Measurements from ENCODE around the gene KBTBD4.
"Not testable (repeated sequence)": the region's sequence is repeated elsewhere in the genome, so short reads cannot be mapped to it uniquely, and the experiment has no call there.

The KBTBD4 gene

GRCh38 chr11:47558695-47559094 lies 20.1 kb downstream of the KBTBD4 start:
- no peaks in the 10 kb centered on the region for H3K36me3 Mint-ChIP-seq (ENCODE audit: low read depth)
- H3K27ac Mint-ChIP-seq: no peak overlapping the region

GRCh38 chr11:47557004-47557403 lies 21.8 kb downstream of the KBTBD4 start:
- H3K27ac Mint-ChIP-seq, H3K9me3 Mint-ChIP-seq: not testable (repeated sequence)
- H3K4me1 Mint-ChIP-seq (ENCODE audit: low read depth): peaks cover 14% of the 10 kb centered on the region

More at GRCh38 chr11:47558695-47559094, 20.1 kb downstream of the KBTBD4 start:
- H3K4me1 Mint-ChIP-seq (ENCODE audit: low read depth): peaks cover 5% of the 10 kb centered on the region
- no peaks in the 10 kb centered on the region for H3K9me3 Mint-ChIP-seq
- H3K27me3 Mint-ChIP-seq (ENCODE audit: low read depth): no peaks in the 10 kb centered on the region
- H3K4me3 Mint-ChIP-seq: no peak overlapping the region

GRCh38 chr11:47553406-47553743 lies 25.4 kb downstream of the KBTBD4 start:
- H3K36me3 Mint-ChIP-seq (ENCODE audit: low read depth): peaks cover 14% of the 10 kb centered on the region
- peak overlapping the region; percentile 57 for H3K27ac Mint-ChIP-seq
- peak overlapping the region; percentile 84 for H3K4me3 Mint-ChIP-seq
- no peaks in the 10 kb centered on the region for H3K27me3 Mint-ChIP-seq (ENCODE audit: low read depth)
- H3K9me3 Mint-ChIP-seq: no peaks in the 10 kb centered on the region
- peaks cover 35% of the 10 kb centered on the region for H3K4me1 Mint-ChIP-seq (ENCODE audit: low read depth)

More at GRCh38 chr11:47557004-47557403, 21.8 kb downstream of the KBTBD4 start:
- not testable (repeated sequence) for H3K36me3 Mint-ChIP-seq (ENCODE audit: low read depth); H3K27me3 Mint-ChIP-seq (ENCODE audit: low read depth); H3K4me3 Mint-ChIP-seq

- peak within 1 kb of the TSS; percentile 99 for H3K4me3 Mint-ChIP-seq
- peak within 1 kb of the TSS; percentile 96 for H3K27ac Mint-ChIP-seq
- H3K36me3 Mint-ChIP-seq (ENCODE audit: low read depth): peaks cover 17% of the 10 kb centered on the region
- H3K27me3 Mint-ChIP-seq (ENCODE audit: low read depth): no peaks in the 10 kb centered on the region
- H3K4me1 Mint-ChIP-seq (ENCODE audit: low read depth): peaks cover 37% of the 10 kb centered on the region
- no peaks in the 10 kb centered on the region for H3K9me3 Mint-ChIP-seq
These were observed 26.0 kb downstream of the KBTBD4 start, which contains the start of gene CELF1 for GRCh38 chr11:47552566-47553405. Gene CELF1, minus strand, starts transcription at chr11:47553132. Its CDS starts 53,609 bp downstream, at chr11:47499523.

GRCh38 chr11:47552056-47552565 lies 26.7 kb downstream of the KBTBD4 start:
- H3K4me1 Mint-ChIP-seq (ENCODE audit: low read depth): peaks cover 39% of the 10 kb centered on the region
- no peaks in the 10 kb centered on the region for H3K9me3 Mint-ChIP-seq
- peak overlapping the region; percentile 99 for H3K4me3 Mint-ChIP-seq
- H3K36me3 Mint-ChIP-seq (ENCODE audit: low read depth): peaks cover 18% of the 10 kb centered on the region
- no peaks in the 10 kb centered on the region for H3K27me3 Mint-ChIP-seq (ENCODE audit: low read depth)
- H3K27ac Mint-ChIP-seq: peak overlapping the region; percentile 96

GRCh38 chr11:47551086-47551485 lies 27.7 kb downstream of the KBTBD4 start:
- Mint-ChIP-seq H3K27me3 (ENCODE audit: low read depth) (no peaks in the 10 kb centered on the region), H3K27ac (peak overlapping the region; percentile 96), H3K4me3 (peak overlapping the region; percentile 99), H3K9me3 (no peaks in the 10 kb centered on the region), H3K36me3 (ENCODE audit: low read depth) (peaks cover 18% of the 10 kb centered on the region), H3K4me1 (ENCODE audit: low read depth) (peaks cover 41% of the 10 kb centered on the region)

GRCh38 chr11:47550288-47551047 lies 28.3 kb downstream of the KBTBD4 start:
- peak overlapping the region; percentile 31 for H3K27ac Mint-ChIP-seq
- H3K36me3 Mint-ChIP-seq (ENCODE audit: low read depth): peaks cover 18% of the 10 kb centered on the region
- no peaks in the 10 kb centered on the region for H3K27me3 Mint-ChIP-seq (ENCODE audit: low read depth)
- peak overlapping the region; percentile 67 for H3K4me3 Mint-ChIP-seq
- H3K4me1 Mint-ChIP-seq (ENCODE audit: low read depth): peaks cover 41% of the 10 kb centered on the region
- no peaks in the 10 kb centered on the region for H3K9me3 Mint-ChIP-seq

- not testable (repeated sequence) for H3K9me3 Mint-ChIP-seq, H3K27ac Mint-ChIP-seq, H3K4me3 Mint-ChIP-seq
These were observed 32.5 kb downstream of the KBTBD4 start for GRCh38 chr11:47546274-47546673.

GRCh38 chr11:47545298-47545697 lies 33.5 kb downstream of the KBTBD4 start:
- Mint-ChIP-seq H3K36me3 (ENCODE audit: low read depth) (peaks cover 17% of the 10 kb centered on the region), H3K27ac (no peak overlapping the region), H3K27me3 (ENCODE audit: low read depth) (no peaks in the 10 kb centered on the region), H3K4me1 (ENCODE audit: low read depth) (peaks cover 34% of the 10 kb centered on the region), H3K4me3 (no peak overlapping the region), H3K9me3 (no peaks in the 10 kb centered on the region)

More at GRCh38 chr11:47546274-47546673, 32.5 kb downstream of the KBTBD4 start:
- not testable (repeated sequence) for H3K27me3 Mint-ChIP-seq (ENCODE audit: low read depth)
- H3K4me1 Mint-ChIP-seq (ENCODE audit: low read depth): peaks cover 33% of the 10 kb centered on the region
- H3K36me3 Mint-ChIP-seq (ENCODE audit: low read depth): peaks cover 15% of the 10 kb centered on the region

GRCh38 chr11:47541070-47541469 lies 37.7 kb downstream of the KBTBD4 start:
- Mint-ChIP-seq H3K27ac (peak overlapping the region; percentile 44), H3K27me3 (ENCODE audit: low read depth) (no peaks in the 10 kb centered on the region), H3K36me3 (ENCODE audit: low read depth) (peaks cover 14% of the 10 kb centered on the region), H3K4me1 (ENCODE audit: low read depth) (peaks cover 34% of the 10 kb centered on the region), H3K4me3 (no peak overlapping the region), H3K9me3 (no peaks in the 10 kb centered on the region)

GRCh38 chr11:47539681-47540039 lies 39.1 kb downstream of the KBTBD4 start:
- Mint-ChIP-seq H3K27me3 (ENCODE audit: low read depth) (no peaks in the 10 kb centered on the region), H3K27ac (no peak overlapping the region), H3K36me3 (ENCODE audit: low read depth) (peaks cover 14% of the 10 kb centered on the region), H3K4me1 (ENCODE audit: low read depth) (peaks cover 35% of the 10 kb centered on the region), H3K4me3 (no peak overlapping the region), H3K9me3 (no peaks in the 10 kb centered on the region)

GRCh38 chr11:47538741-47539565 lies 39.8 kb downstream of the KBTBD4 start:
- peaks cover 11% of the 10 kb centered on the region for H3K36me3 Mint-ChIP-seq (ENCODE audit: low read depth)
- H3K27me3 Mint-ChIP-seq (ENCODE audit: low read depth): no peaks in the 10 kb centered on the region
- H3K27ac Mint-ChIP-seq: no peak overlapping the region
- peaks cover 29% of the 10 kb centered on the region for H3K4me1 Mint-ChIP-seq (ENCODE audit: low read depth)
- H3K4me3 Mint-ChIP-seq: no peak overlapping the region
- no peaks in the 10 kb centered on the region for H3K9me3 Mint-ChIP-seq

GRCh38 chr11:47536915-47537314 lies 41.9 kb downstream of the KBTBD4 start:
- peaks cover 30% of the 10 kb centered on the region for H3K4me1 Mint-ChIP-seq (ENCODE audit: low read depth)
- no peaks in the 10 kb centered on the region for H3K27me3 Mint-ChIP-seq (ENCODE audit: low read depth)
- H3K9me3 Mint-ChIP-seq: no peaks in the 10 kb centered on the region
- peaks cover 10% of the 10 kb centered on the region for H3K36me3 Mint-ChIP-seq (ENCODE audit: low read depth)
- H3K27ac Mint-ChIP-seq: no peak overlapping the region
- no peak overlapping the region for H3K4me3 Mint-ChIP-seq

- Mint-ChIP-seq H3K27ac (no peak overlapping the region), H3K4me3 (no peak overlapping the region), H3K4me1 (ENCODE audit: low read depth) (peaks cover 21% of the 10 kb centered on the region), H3K9me3 (no peaks in the 10 kb centered on the region), H3K36me3 (ENCODE audit: low read depth) (peaks cover 6% of the 10 kb centered on the region), H3K27me3 (ENCODE audit: low read depth) (no peaks in the 10 kb centered on the region)
These were observed 44.0 kb downstream of the KBTBD4 start for GRCh38 chr11:47534704-47535251.

Measured in T-helper 1 cell treated with Interleukin-12 subunit alpha and Interleukin-12 subunit beta and Interleukin-4 antibody, amounts not matched to agents 30 μg/mL and 1 μg/mL, for 36 hours (primary cell).